ENCODE results near the gene ERG28. TPM values are rescaled to one million over a fixed set of nuclear protein-coding genes. Genes with fewer than 3 reads are reported as not detected.

ERG28 gene
- polyA plus RNA-seq, 3 donors: 8.9 to 11.2 (median 9.5) TPM

DNA sequence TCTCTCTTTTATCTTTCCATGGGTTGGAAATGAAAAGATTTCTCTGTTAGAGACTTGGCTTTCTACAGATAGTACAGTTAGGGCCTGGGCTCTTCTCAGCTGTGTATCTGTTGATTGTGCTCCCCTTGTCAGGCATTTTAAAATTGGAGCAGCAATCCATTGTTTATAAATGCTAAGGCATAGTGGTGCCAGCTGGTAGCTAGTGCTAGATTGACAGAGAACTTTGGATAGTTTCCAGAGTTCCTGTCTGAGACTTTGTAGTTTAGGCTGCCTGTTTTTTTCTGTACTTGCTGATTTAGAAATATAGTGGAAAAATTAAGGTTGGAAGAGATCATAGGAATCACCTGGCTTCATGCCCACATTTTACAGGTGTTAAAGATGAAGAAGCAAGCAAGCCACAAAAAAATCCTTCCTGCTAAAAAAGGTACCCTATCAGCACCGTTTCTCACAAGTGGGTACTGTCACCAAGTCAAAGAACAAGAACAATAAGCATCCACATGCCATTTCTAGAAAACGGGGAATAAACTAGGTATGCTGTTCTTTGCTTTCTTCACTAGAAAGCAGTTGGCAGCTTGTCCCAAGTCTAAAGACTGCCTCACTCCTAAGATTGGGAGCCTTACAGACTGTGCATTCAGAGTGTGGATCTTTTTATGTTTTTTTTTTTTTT, 6.6 kb upstream of the ERG28 start:
- WGBS, 3 donors: 76 to 90% (median 78%) methylated on average over 2 of the region's 2 CpGs
- H3K27ac ChIP-seq (ENCODE audit: low read depth, low read length): no peak overlapping the region

DNA sequence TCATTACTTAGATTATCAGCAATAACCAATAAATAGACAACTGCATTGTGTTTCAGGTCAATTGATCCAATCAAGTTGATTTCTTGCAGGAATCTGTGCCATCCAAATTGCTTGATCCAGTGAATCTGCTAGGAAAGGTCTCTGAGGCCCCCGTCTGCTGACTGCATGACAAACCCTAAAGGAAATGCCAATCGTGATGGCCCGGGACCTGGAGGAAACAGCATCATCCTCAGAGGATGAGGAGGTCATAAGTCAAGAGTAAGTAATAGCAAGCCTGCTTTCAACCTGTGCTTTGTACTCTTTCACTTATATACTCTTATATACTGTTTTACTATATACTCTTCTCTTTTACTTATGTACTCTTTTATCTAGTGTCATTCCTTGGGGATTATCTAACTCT, 2.3 kb upstream of the ERG28 start:
- no peak overlapping the region for H3K27ac ChIP-seq (ENCODE audit: low read depth, low read length)
- 65 to 90% (median 69%) methylated on average over 3 of the region's 3 CpGs for WGBS, 3 donors

DNA sequence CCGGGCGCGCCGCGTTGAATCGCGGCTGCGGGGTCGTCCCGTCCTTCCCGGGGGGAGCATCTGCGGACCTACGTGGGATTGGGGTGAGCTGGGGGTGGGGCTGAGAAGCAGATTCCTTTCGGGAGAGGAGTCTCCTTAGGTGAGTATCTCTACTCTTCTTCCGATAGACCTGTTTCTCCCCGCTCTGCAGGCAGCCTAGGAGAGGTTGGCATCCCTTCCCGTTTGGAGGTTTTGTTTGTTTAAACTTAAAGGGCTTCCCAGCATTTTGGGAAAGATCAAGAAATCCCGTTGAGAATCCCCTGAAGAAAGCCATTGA, 781 bp upstream of the ERG28 start:
- H3K27ac ChIP-seq (ENCODE audit: low read depth, low read length): no peak overlapping the region

DNA sequence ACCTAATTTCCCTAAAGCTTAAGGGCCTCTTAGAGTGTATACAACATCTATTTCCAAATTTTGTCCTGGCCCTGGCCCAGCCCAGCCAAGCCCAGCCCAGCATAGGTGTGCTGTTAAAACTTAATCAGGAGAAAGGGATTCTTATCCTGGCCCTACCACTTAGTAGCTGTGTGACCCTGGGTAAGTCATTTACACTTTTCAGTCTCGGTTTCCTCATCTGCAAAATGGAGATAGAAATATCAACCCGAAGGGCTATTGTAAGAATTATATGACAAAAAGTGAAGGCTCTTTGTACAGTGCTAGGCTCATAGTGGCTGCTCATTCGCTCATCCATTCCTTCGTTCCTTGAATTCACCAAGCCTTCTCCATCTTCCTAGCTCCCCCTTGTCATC, 442 bp downstream of the ERG28 start:
- WGBS, 3 donors: 12 to 25% (median 19%) methylated on average over 4 of the region's 4 CpGs
- H3K27ac ChIP-seq (ENCODE audit: low read depth, low read length): no peak overlapping the region

More for the DNA sequence above, 781 bp upstream of the ERG28 start:
- 0 to 1% (median 1%) methylated on average over 18 of the region's 18 CpGs for WGBS, 3 donors

DNA sequence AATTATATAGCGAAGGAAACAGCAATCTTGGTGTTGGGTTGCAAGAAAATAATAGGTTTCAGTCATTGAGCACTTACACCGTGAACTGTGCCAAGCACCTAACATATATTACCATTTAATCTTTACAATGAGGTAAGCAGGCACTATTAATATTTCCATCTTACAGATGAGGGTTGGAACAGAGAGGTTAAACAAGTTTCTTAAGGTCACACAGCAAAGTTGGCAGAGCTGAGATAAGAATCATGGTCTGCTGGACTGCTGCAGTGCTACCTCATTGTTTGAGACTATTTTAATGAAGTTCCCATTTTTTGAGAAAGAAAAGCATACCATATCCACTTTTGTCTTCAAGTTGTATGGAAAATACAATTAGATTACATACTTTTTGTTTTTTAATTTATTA, 1.7 kb downstream of the ERG28 start:
- 91 to 99% (median 94%) methylated on average over 2 of the region's 2 CpGs for WGBS, 3 donors
- no peak overlapping the region for H3K27ac ChIP-seq (ENCODE audit: low read depth, low read length)

DNA sequence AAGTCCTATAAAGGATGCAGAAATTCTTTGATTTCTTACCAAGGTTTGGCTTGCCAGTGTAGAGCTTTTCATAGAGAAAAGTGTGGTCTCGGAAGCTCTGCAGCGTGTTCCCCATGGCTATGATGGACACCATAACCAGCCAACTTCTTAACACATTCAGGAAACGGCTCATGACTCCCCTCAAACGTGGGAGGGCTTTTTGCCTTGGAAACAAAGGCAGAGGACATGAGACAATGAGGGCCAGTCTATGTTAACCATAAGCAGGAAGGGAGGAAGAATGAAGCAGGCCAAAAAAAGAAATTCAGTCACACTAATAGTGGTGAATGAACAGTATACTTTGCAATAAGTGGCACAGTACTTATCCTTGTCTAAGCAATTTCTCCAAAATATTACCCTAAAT, 3.3 kb downstream of the ERG28 start:
- 67 to 76% (median 76%) methylated on average over 4 of the region's 4 CpGs for whole genome bisulfite sequencing, 3 donors
- no peak overlapping the region for H3K27ac ChIP-seq (ENCODE audit: low read depth, low read length)

DNA sequence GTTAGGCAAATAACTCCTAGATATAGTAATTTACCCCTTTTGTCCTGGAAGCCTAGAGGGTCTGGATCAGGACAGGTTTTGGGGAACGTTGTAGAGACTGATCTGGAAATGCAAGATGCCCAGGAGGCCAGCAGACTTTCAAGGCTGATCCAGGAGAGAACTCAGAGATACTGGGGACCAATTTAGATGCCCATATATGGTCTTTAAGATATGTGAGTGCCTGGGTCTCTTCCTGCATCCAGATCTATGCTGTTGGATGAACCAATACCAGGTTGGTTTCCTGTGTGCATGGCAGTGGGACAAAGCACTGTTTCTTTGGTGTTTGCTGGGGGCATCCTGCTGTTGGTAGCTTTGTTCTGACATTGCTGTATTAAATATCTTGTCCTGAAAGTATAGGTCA, 5.4 kb downstream of the ERG28 start:
- no peak overlapping the region for H3K27ac ChIP-seq (ENCODE audit: low read depth, low read length)
- WGBS, 3 donors: 0% methylated on average over 1 of the region's 1 CpG

DNA sequence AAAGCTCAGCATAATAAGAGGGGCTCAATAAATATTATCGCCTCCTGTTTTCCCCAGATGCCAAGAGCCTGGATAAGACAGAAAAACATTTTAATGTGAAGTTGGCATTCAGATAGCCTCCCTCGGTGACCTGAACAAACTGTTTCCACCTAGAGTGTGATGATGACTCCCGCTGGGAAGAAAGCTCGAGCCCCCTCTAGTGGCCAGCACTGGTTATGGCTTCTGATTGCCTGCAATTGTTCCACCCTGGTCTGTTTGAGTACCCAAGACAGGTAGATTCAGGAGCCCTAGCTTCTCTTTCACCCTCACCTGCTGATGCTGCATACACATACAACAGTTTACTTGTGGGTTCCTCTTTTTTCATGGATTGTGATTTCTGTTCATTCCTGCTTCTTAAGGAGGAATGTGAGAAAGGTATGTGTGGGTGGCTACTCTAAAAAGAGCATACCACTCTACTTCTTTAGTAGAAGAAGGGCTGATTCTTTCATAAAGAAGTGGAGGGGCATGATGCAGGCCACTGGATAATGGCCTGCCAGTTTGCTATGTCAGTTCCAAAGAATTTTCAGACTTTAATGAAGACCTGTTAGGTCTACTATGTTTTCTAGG, 6.4 kb downstream of the ERG28 start:
- 6 to 9% (median 7%) methylated on average over 4 of the region's 4 CpGs for WGBS, 3 donors
- H3K27ac ChIP-seq (ENCODE audit: low read depth, low read length): no peak overlapping the region

DNA sequence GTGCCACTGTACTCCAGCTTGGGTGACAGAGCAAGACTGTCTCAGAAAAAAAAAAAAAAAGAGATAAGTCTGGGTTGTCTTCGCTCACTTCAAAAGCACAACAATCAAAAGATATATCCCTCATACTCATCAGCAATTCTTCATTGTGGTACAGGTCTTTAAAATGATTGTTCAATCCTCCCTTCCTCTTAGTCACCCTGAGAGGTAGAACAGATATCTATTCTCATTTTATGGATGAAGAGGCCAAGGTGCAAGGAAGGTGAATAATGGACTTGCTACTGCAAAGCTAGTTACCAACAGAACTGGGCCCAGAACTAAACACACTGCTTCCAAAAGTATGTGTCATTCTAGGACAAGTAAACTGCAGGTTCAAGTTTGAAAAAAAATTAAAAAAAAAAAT, 7.1 kb downstream of the ERG28 start:
- WGBS, 3 donors: 92 to 97% (median 94%) methylated on average over 1 of the region's 1 CpG
- no peak overlapping the region for H3K27ac ChIP-seq (ENCODE audit: low read depth, low read length)

DNA sequence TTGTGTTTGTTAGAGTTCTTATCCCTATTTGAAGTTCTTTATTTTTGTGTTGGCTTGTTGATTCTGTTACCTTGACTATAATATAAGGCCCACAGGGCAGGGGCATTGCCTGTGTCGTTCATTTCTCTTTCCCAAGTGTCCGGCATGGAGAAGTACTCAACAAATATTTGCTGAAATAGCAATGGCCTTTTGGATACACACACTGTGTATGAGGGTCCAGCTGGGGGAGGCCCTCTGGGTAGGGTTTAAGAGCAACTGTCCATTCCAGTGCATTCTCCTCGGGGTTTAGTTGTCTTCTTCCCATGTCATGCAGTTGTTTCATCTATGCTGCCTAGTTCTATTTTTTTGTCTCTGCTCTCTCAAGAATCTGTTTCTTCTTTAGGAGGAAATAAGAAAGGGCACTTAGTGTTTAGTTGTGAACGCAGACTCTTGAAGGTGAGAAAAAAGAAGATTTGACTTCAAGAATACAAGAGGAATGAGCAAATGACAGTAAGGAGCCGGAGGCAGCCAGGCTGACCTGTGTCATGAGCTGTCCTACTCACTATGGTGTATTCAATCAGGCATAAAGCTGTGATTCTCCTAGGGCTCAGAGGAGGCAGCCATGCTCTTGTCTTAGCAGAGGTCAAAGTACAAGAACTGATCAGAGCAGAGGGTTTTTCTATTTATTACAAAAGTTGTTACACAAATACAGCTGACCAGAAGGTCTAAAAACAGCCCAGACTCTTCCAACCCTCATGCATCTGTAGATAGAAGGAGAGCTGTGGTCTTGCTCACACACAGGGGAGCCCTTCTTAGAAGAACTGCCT, 10.2 kb downstream of the ERG28 start:
- 94 to 97% (median 95%) methylated on average over 5 of the region's 5 CpGs for WGBS, 3 donors
- H3K27ac ChIP-seq (ENCODE audit: low read depth, low read length): no peak overlapping the region

DNA sequence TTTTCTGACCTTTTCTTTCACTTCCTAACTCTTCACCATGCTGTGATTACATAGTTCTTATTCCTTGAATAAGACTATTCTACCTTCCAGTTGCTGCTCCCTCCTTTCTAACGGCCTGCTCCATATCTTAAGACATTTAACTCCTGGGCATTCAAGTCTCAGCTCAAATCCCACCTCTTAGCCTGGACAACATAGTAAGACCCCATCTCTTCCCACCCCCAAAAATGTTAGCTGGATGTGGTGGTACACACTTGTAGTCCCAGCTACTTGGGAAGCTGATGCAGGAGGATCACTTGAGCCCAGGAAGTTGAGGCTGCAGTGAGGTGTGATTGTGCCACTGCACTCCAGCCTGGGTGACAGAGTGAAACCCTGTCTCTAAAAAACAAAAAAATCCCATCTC, 10.9 kb downstream of the ERG28 start:
- WGBS, 3 donors: 92 to 97% (median 92%) methylated on average over 1 of the region's 1 CpG
- no peak overlapping the region for H3K27ac ChIP-seq (ENCODE audit: low read depth, low read length)

DNA sequence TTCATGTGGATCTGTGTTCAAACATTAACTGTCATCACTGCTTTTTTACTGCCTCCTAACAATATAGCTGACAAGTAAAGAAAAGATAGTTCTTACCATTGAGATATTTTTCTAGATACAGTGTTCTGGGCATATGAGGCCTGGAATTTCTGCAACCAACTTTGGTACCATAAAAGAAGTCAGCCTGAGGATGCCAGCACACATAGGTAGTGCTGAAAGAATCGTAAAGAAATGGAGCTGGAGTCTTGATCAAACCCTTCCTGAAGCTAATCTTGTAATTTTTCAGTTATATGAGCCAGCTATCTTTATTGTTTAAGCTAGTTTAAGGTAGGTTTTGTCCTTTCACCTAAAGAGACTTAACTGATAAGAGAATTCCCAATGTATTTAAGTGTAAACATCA, 11.3 kb downstream of the ERG28 start:
- 98 to 100% (median 100%) methylated on average over 1 of the region's 1 CpG for WGBS, 3 donors
- no peak overlapping the region for H3K27ac ChIP-seq (ENCODE audit: low read depth, low read length)

DNA sequence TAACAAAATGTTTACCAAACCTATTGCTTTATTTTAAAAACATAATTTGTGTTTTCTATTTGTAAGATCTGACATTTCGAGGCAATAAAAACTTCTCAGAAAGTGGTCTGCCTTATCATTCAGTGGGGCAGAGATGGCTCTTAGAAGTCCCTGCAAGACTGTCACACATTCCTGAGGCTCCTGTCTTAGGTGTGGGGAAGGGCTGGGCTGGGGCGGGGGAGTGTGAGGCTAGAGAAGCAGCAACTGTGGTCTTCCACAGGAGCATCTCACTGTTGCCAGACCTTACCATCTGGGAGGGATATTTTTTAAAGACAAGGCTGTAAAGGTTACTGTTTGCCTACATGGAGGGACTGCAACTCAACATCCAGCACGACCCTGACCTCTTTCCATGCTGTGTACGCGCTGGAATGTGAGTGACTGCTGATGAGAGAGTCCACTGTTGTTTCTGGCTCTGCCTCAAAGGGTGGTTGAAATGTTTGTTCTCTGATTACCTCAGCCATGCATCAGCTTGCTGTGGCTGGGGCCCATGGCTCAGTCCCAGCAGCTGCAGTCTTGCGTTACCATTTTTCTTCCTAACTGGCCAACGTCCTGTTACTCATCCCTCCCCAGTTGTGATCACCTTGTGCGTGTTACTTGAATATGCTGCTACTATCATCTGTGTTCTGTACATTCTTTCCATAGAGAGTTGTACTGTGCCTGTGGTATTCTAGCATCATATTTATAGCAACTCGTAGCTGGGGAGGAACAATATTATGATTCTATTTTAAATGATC, 12.4 kb downstream of the ERG28 start:
- 45 to 76% (median 70%) methylated on average over 9 of the region's 9 CpGs for WGBS, 3 donors
- no peak overlapping the region for H3K27ac ChIP-seq (ENCODE audit: low read depth, low read length)

DNA sequence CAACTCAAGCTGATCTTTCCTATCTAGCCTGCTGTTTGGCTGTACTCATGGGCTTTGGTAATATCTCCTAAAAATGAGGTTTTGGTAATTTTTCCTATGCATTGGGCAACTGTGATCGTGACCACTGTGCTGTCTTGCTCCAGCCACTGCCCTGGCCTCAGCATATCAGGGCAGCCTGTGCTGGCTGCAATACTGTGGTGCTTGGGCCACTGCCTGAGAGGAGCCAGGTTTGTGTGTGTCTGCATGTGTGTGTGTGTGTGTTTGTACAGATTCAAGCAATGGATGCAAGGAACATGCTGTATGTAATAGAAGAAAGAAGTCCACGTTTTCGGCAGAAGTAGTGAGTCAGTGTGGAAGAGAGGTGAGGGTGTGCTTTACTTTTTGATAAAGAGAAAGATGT, 13.0 kb downstream of the ERG28 start:
- WGBS, 3 donors: 77 to 81% (median 80%) methylated on average over 3 of the region's 3 CpGs
- H3K27ac ChIP-seq (ENCODE audit: low read depth, low read length): no peak overlapping the region

DNA sequence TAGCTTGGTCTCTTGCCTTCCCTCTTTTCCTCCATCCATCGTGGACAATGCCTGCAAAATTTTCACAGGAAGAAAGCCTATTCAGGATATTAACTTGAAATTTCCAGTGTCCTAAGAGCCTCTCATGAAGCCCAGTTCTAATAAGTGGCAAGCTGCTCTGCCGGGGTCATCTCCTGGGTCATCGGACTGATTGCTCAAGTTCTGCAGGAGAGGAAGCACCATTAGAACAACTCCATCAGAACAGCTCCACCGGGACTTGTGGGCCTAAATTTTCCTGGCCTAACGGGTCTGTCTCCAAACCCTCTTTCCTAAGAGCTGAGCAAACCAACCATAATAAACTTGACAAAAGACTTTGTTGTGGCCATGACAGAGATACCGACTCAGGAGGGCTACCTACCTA, 13.9 kb downstream of the ERG28 start:
- WGBS, 3 donors: 66 to 89% (median 74%) methylated on average over 6 of the region's 6 CpGs
- H3K27ac ChIP-seq (ENCODE audit: low read depth, low read length): no peak overlapping the region

DNA sequence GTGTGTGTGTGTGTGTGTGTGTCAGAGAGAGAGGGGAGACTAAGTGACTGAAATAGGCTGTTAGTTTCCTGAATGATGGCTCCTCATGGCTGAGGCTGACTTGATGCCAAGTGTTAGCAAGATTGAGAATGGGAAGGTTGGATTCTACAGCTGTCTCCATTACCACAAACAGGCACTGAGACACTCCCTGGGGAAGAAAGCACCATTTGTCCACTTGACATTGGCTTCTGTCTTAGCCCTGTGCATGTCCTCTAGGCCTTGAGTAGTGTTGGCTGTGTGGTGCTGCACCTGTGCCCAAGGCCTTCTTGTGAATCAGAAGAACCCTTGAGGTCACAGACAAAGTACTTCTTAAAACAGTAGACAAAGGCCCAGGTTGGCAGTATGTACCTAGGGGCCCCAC, 15.6 kb downstream of the ERG28 start:
- H3K27ac ChIP-seq (ENCODE audit: low read depth, low read length): no peak overlapping the region

DNA sequence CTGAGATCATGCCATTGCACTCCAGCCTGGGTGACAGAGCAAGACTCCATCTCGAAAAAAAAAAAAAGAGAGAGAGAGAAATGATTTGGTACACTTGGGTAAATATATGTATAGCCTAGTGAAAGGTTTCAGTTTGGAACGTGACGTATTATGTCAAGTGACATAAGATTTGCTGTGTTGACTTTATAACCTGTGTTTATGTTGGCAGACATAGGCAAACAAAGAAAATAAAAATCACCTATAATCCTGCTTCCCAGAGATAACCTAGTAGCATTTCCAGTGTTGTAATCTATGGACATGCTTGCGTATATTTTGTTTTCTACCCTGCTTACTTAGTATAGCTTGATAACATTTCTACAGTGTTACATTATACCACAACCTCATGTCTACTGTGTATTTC, 16.7 kb downstream of the ERG28 start:
- H3K27ac ChIP-seq (ENCODE audit: low read depth, low read length): no peak overlapping the region
- 27 to 68% (median 67%) methylated on average over 4 of the region's 4 CpGs for WGBS, 3 donors

DNA sequence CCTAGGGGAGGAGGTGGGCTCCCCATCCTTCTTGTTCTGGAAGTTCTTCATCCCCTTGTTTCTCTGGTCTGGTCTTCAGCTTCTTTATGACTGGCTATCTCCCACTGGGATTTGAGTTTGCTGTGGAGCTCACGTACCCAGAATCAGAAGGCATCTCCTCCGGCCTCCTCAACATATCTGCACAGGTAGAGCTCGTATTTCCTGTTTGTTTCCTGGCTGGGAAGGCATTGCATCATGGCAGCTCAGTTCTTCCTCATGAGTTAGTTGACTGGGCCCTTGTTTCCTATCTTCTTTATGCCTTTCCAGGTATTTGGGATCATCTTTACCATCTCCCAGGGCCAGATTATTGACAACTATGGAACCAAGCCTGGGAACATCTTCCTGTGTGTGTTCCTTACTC, 19.8 kb downstream of the ERG28 start:
- H3K27ac ChIP-seq (ENCODE audit: low read depth, low read length): no peak overlapping the region
- WGBS, 3 donors: 80 to 90% (median 85%) methylated on average over 3 of the region's 3 CpGs

DNA sequence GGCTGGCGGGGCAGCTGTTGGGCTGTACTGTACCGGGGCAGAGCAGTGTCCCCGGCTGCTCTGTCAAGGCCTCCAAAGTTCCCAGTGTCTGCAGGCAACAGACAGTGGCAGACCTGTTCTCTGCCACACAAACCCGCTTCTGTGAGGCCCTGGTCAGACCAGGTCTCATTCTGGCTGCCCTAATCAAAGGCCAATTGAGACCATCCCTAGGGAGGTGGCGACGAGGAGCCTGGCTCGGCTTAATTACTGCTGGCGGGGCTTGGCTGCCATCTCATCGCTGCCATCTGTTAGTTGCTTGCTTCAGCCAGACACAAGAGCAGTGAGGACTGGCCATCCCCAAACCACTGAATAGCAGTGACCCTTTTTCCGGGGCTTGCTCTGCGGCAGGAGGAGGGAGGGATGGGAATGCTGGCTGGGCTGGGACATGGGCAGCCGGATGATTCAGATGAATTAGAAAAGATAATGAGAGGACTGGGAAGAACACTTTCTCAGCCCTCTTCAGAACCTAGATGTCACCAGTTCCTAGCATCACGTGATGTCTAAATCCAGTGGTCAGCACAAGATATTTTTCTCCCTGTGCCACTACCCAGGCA, 24.5 kb downstream of the ERG28 start:
- 65 to 73% (median 70%) methylated on average over 13 of the region's 13 CpGs for WGBS, 3 donors
- H3K27ac ChIP-seq (ENCODE audit: low read depth, low read length): no peak overlapping the region
